ENCODE data around the gene ADCY2.

ADCY2 gene

DNA sequence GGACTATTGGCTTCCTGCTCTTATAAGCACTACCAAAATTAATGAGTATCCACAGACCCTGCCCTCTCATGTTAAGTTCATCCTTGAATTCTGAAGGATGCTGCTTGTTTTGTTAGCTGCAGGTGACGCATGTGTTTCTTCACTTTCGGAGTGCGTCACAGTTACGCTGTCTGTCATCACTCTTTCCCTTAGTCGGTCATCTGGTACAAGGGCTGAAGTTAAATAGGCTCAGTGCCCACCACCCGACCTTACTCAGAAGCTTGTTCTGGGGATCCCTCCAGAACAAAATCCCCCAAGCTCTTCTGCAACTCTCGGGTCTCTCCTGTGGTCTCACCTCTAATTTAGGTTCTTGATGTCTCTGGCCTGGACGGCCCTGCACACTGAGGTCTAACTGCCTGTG is 51.0 kb downstream of the ADCY2 start:
- DNase-seq: no peak

DNA sequence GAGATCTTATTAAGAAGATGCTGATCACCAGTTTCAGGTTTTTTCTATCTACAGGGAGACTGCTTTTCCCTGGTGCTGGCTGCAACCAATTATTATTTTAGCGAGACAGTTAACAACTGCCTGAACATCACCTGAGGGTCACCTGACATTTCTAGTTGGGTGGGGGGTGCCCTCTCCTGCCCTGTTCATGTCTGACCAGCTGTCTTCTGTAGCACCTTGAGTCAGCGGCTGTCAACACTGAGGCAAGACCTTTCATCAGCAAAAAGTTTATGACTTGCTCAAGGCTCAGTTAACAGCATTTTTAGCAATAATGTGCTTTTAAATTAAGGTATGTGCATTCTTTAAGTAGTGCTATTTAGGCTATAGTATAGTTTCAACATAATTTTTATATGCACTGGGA is 58.0 kb downstream of the ADCY2 start:
- no peak for DNase-seq

DNA sequence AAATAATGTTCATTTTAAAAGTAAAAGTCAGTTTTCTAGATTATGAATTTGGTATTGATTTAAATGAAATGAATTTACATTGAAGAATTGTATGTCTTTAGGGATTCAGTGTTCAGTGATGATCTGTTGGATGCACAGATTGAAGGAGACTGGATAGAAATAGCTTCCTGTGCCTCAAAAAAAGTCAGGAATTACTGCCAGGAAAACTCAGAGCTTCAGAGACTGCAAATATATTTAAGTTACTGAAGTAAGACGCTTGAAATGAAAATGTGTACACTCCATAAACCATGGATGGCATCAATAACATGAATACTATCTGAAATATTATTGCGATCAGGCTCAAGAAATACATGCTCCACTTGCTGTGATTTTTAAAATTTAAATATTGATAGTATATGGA is 60.3 kb downstream of the ADCY2 start:
- no peak for DNase-seq

DNA sequence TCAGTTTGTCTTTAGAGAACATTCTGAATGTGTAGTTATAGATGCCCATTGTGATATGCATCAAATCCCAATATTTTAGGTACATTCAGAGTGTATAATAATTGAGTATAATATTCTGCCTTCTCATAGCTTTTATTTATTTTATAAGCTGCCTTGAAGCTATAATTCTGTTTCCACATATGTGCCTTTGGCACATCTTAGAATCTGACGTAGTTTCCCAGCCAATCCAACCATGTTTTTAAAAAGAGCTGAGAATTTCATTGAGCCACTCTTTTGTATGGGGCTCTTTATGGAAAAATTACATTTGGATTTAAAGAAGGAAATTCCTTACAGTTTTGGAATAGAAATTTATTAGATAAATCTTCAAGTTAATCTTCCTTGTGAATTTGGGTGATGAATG is 65.4 kb downstream of the ADCY2 start:
- DNase-seq: no peak

DNA sequence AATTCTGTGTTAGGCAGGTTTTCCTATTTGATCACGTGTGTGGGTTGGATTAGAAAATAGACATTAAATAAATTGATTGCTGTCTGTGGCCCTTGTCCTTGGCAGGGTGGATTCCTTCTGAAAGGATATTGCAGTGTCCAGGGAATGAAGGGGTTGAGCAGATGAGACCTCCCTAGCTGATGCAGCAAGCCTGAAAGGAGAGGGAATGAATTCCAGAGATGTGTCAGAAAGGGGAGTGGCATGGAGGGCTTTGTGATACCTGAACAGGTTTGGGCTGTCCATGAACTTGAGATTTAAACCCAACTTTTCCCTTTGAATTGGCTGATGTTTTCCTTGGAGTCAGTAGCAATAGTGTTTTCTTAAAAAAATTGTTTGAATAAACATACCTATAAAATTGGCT is 66.8 kb downstream of the ADCY2 start:
- DNase-seq: no peak

DNA sequence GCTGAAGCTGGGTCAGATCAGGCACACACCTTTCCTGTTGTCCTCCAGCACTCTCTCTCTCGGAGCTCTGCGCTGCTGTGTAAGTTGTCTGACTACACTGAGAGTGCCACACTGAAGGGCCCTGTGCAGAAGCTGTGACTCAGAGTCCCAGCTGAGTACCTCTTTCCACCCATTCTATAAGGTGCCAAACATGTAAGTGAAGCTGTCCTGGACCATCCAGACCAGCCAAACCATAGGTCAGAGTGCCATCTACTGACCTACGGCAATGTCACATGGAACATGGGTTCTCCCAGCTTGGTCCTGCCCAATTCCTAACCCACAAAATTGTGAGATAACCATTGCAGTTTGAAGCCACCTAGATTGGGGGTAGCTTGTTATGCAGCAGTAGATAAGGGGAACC is 68.2 kb downstream of the ADCY2 start:
- DNase-seq: no peak

DNA sequence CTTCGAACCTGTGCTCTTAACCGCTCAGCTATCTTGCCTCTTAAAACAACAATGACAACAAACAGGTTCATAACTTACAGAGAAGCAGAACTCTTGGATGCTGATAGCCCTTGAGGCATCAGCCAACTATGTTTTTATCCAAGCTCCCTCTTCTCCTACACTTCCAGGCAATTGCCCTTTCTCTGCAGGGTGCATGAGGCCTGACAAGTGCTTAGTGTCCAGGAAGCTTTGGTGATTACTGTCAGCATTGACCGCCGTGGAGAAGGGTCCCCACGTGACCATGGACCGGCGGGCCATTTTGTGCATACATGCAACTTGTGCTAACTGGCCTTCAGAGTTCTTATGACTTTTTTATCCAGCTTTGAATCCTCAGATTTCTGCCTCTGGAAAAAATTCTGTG is 71.2 kb downstream of the ADCY2 start:
- no peak for DNase-seq

DNA sequence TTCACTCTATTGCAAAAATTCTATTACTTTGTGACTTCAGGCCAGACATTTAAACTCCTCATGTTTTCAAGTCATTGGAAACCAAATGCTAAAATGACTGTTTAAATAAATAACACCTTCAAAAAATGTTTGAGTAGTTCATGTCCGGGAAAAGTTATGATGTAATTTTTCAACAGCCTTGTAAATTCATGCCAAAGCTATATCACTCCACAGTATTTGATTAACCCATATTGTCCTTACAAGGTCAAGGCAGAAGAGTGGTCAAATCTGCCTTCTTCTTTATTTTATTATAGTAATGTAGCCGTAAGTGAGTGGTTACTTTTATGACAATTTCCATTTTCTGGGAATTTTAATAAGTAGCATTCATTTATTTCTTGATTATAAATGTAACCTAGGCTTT is 72.8 kb downstream of the ADCY2 start:
- DNase-seq: no peak

DNA sequence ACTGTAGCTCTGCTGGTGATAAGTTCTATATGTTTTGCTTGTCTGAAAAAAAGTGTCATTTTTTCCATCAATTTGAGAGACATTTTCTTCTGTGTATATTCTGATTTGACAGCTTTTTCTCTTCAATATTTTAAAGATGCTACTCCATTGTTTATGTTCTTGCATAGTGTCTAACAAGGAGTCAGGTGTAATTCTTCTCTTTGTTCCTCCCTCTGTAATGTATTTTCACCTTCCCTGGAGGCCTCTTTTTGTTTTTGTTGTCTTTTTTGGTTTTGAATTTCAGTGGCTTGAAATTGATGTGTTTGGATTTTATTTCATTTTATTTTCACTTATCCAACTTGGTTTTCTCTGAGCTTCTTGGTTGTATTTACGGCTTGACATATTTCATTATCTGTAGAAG is 75.8 kb downstream of the ADCY2 start:
- DNase-seq: no peak

DNA sequence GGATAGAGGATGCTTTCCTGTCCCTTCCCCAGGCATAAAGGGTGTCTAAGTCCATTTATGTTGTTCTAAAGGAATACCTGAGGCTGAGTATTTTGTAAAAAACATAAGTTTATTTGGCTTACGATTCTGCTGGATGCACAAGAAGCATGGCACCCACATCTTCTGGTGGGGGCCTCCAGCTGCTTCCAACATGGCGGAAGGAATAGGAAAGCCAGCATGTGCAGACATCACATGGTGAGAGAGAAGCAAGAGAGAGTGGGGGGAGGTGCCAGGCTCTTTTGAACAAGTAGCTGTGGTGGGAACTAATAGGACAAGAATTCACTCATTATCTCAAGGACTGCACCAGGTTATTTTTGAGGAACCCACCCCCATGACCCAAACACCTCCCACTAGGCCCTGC is 77.2 kb downstream of the ADCY2 start:
- DNase-seq: no peak

DNA sequence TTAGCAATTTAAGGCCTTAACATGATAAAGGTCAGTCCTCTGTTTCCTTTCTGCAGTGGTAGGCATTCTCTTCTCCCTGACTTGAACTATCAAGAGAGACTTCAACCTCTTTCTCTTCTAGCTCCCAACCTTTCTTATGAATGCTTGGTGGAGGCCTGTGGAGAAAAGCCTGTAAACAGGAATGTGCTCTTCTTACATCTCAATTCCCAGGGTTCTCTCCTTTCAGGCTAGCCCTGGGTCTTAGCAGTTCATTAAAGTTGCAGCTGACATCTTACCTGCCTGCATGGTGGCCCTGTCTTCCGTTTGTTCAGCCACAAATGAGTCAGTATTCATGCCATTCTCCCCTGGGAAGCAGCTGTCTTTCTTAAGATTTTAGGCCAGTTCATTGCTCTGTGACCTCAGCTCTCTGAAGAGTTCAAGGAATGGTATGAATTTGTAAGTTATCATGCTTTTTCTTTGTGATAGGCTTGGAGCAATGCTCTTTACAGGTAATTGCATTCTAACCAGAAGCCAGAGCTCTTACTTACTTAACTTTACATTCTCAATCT is 77.8 kb downstream of the ADCY2 start:
- DNase-seq: no peak

DNA sequence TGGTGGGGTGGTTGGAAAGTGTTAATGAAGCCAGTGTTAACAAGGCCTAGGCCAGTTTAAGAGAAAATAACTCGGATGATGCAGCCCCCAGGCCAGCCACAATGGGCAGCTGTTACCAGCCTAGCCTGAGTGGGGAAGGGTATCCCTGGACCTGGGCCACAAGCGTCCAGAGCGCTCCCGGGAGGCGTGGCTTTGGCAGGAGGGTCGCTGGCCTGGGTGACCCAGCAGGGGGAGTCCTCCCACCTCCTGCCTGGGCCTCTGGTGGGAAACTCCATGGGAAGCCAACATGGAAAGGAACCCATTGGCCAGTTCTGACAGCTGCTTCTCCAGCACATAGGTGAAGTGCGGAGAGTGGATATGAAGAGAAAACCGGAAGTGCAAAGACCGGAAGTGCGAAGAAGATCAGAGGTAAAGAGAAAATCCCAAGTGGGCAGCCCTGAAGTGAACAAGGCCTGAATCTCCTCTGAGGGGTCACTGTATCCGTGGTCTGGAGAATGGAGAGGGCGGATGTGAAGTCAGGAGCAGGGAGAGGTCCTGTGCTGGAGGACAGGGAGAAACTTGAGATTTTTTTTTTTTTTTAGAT is 79.0 kb downstream of the ADCY2 start:
- no peak for DNase-seq

DNA sequence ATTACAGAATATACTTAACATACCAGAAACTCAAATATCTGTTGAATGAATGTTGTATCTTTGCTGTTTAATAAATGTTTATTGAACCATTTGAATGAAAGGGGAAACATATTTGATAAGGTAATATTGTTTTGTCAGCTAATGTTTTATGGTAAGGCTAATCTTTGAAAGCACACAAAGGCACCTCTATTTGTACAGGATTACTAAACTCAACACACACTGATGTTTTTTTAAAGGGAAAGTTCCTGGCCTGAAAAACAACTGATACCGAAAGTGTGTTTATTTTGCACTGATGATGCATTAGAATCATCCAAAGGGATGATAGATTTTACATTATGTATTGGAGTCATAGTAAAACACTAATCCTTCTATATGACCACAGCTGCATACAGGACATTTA is 82.5 kb downstream of the ADCY2 start:
- no peak for DNase-seq

DNA sequence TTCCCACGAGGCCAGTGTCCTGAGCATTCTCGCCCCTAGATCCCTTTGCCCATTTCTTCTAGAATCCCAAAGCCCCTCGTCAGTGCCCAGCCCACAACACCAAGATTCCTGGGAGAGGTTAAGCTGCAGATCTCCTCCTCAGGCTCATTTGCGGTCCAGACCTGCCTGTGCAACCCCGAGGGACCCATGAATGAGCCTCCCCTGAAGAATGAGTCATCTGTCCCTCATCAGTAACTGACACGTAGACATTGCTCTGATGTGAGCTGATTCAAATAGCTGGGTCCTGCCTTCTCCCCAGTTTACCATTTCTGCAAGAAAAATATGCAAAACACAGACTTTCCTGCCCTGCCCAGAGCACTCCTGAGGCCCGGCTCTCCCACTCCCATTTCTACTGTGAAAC is 92.8 kb downstream of the ADCY2 start:
- DNase-seq: no peak

DNA sequence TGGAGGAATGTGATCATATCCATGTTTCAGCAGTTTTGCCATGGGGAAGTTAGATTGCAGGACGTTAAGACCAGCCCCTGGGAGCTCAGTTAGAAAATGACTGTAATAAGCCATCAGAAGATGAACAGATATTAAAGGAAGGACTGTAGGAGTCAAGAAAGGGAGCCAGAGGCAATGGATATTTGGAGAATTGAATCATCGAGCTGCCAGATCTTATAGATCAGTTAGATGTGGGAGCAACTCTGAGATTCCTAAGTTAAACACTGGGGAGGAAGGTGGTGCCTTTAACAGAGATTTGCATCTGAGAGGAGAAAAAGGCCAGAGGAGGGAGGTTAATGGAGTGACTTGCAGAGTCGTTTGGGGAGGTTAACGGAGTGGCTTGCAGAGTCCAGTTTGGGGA is 96.4 kb downstream of the ADCY2 start:
- no peak for DNase-seq

DNA sequence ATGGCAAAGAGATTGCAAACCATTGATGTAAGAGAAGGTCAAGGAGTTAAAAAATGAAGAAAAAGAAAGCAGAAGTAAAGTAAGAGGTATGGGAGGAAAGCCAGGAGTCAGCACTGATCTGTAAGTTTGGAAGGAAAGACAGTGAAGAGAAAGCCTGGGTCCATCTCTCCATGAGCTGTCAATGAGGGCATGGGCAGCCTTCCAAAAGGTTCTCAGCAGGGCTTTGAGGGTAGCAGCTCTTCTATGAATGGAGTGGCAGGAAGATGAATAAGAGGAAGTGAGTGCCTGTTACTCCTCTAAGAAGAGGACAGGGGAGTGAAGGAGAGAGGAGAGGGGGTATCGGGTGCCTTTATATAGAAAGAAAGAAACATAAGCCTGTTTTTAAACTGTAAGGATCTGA is 97.1 kb downstream of the ADCY2 start:
- DNase-seq: no peak

DNA sequence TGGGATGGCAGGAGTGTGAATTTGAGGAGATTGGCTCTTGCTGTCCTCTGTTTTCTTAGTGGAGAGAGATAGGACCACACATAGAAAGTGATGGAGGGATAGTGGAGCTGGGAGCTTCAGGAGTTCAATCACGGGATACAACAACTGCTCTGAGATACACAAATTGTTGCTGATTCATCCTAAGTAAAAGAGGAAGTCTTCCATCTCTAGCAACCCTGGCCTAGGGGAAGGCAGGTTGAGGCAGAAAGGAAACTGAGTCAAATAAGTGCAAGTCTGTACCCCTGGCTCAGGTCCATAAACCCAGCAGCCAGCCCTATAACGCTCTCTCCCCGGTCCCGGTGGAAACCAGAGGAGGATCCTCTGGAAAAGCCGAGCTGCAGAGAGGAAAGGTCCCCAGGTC is 97.7 kb downstream of the ADCY2 start:
- no peak for DNase-seq

DNA sequence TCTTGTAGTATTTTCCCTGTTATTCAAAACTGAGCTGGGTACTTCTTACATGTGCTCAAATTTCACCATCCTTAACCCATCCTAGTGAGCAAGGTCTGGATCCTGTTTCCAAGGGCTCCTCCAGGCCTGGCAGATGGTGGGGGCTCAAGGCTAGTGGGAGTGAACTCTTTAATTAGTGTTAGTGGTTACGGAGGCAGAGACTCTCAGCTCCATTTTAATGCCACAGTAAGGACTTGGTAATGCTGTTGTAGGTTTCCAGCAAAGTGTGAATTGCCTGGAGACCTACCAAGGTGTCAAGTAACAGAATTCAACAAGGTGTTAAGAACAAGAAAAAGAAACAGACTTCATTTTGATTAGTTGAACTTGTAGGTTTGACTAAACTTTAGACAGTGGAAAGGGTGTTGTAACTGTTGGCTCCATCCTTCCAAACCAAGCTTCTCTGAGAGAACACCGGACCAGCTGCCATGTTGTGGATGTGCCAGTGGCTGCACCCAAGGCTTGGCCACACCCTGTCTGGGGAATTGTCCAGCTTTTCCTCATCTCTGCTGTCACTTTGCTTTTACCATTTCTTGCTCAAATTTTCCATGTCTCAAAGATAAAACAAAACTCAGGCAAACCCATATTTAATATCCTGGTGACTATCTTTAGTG is 98.7 kb downstream of the ADCY2 start:
- DNase-seq: no peak

DNA sequence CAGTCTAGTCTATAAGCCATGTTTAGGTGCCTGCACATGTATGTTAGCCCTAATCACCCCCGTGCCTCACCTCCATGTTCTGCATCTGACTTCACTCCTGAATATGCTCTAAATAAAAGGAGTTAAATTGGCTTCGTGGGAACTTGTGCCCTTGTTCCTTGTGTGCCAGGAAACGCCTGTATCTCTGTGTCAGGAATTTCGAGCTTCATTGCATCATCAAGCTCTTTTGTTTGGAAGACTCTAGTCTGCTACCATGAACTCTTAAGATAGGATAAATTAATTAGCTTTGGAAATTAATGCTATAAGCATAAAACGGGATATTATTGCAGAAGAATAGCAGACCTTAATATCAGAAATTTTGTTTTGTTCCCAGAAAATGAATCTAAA is 99.2 kb downstream of the ADCY2 start:
- DNase-seq: no peak

DNA sequence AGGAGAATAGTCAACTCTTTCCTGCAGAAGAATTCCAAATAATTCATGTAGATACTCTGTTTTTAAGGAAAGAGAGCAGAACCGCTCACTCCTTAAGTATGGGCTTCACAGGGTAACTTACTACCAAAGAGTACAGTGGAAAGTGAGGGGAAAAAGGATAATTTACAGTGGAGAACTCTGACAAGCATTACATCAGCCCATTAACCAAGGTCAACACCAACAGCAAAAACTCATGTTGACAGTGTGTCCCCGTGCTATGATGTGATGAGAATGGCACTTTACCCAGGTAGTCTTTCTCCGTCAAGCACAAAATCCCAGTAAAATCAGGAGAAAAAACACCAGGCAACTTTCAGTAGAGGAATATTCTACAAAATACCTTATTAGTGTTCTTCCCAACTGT is 104.3 kb downstream of the ADCY2 start:
- DNase-seq: no peak

DNA sequence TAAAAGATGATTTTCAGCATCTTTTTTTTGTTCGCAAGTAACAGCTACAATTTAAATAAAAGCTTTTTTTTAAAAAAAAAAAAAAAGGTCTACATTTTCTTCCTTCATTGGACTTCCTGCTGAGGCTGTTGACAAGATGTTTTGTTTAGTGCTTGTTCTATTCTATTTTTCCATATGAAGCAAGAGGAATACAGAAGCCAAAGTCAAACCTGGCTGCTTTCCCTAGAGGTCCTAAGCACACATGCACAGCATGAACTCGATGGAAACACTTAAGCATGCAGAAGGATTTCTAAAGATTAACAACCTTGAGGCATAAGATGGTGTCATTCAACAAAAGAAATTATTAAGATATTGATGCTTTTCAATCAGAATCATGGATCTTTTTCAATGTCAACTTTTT is 105.1 kb downstream of the ADCY2 start:
- DNase-seq: no peak

DNA sequence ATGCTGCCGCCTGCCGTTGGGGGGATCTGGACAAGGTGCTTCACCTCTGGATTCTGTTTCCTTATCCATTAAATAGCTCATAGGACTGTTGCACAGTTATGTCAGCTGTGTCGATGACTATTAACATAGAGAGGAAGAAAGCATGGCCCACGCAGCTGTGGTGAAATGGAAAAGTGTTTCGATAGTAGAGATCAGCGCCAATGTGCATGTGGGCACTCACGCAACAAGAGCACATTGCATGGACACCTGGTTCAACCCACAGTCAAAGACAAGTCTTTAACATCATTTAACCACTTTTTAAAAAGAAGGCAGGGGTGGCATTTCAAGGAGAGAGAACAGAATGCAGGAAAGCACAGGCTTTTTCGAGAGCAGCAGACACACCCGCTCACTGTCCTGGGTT is 107.6 kb downstream of the ADCY2 start:
- DNase-seq: no peak

DNA sequence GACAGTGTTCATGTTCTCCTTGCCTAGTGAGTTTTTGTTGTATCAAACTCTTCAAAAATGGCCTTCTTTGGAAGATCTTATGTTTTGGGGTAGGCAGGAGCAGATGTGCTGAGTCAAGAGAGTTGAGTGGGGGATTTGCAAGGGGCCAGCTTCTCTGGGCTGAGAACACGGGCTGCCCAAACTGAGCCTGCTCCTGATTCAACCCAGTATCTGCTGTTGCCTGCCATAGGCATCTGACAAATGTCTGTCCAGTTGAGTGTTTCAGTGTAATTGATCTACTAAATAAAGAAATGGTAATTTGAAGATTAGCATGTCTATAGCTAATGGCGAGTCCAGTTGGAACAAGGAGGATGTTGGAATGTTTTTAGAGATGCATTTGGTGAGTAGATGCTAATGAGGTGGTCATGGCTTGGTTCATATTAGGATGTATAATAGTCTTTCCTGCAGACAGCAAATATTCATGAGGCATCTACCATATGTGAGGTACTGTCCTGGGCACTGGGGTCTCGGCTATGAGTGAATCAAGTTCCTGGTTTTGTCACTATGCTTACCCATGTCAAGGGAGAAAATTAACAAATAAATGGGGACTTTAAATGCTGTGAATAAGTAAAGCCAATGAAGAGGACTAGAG is 119.5 kb downstream of the ADCY2 start:
- no peak for DNase-seq

DNA sequence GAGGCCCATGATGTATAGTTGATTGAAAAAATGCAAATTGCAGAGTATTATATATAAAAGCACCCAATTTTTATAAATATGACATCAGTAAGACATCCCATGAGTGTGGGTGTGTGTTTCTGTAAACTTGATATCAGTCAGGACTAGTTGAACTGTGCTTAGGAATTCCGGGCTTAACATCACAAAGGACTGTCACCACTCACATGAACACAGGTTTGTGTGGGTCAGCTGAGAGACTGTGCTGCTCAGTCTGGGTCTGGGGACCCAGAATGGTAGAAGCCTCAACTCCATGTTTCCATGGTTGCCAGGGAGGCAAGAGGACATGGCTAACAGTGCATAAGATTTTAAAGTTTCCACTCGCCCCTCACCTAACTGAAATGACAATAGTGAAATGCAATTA is 120.3 kb downstream of the ADCY2 start:
- DNase-seq: no peak

DNA sequence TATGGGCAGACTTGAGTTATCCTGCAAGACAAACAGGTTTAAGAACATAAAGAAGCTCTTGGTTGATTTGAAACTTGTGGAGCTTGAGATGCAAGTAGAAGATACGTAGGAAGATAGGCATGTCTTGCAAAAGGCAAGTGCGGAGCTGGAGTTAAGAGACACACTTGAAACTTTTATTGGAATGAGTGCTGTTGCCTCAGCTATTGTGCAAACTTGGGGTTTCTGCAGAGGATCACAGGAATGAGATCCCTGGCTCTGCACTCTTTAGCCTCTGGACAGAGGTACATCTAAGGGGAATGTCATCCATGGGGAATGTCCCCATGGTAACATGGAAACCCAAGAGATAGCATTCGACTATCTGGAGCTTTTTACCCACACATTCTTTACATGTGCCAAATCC is 121.1 kb downstream of the ADCY2 start:
- no peak for DNase-seq
